Aorta (tissue), 5 donors: Measurements from ENCODE around the gene CEP85. TPM values are rescaled to one million over a fixed set of nuclear protein-coding genes. Genes with fewer than 3 reads are reported as not detected.

Experiments
- ATAC-seq: fragments of 200-7000 bp; cut with Tn5 transposase; one replicate; pipeline ENCODE4 v1.9.1; 2022; ENCODE audit warnings: moderate library complexity; ENCODE audit not compliant: low FRiP score
- DNase-seq, 2 donors: peaks; one replicate each; pipeline ENCODE4 v3.0.0-alpha.2; 2020
- H3K27ac ChIP-seq, 2 donors: one replicate each; pipeline ENCODE4 v1.5.1; 2013; ENCODE audit warnings: low read length in 2 of 2, mild to moderate bottlenecking in 2 of 2, moderate library complexity in 2 of 2, control low read depth in 1 of 2, inconsistent platforms in 1 of 2, low read depth in 1 of 2
- H3K27me3 ChIP-seq, 2 donors: one replicate each; pipeline ENCODE4 v1.6.1; 2013; ENCODE audit warnings: control low read depth in 1 of 2, low read length in 1 of 2, mild to moderate bottlenecking in 1 of 2, moderate library complexity in 1 of 2; ENCODE audit not compliant: insufficient read depth in 2 of 2, control insufficient read depth in 1 of 2
- H3K36me3 ChIP-seq, 2 donors: one replicate each; pipeline ENCODE4 v1.6.1; 2013; ENCODE audit warnings: control low read depth in 1 of 2, low read length in 1 of 2, mild to moderate bottlenecking in 1 of 2; ENCODE audit not compliant: insufficient read depth in 2 of 2, control insufficient read depth in 1 of 2
- H3K4me1 ChIP-seq, 2 donors: one replicate each; pipeline ENCODE4 v1.6.1; 2013; ENCODE audit warnings: low read length in 2 of 2, control low read depth in 1 of 2, mild to moderate bottlenecking in 1 of 2, moderate library complexity in 1 of 2; ENCODE audit not compliant: insufficient read depth in 2 of 2, control insufficient read depth in 1 of 2
- H3K4me3 ChIP-seq, 2 donors: one replicate each; pipeline ENCODE4 v1.5.1; 2013; ENCODE audit warnings: low read length in 2 of 2, control low read depth in 1 of 2, mild to moderate bottlenecking in 1 of 2
- H3K9me3 ChIP-seq: one replicate; pipeline ENCODE4 v1.6.1; 2013; ENCODE audit warnings: mild to moderate bottlenecking, low read length; ENCODE audit not compliant: control insufficient read depth
- WGBS, 2 donors: extraction: QIAGEN DNeasy Blood & Tissue Kit; methylation state at CpG; one replicate each; pipeline ENCODE4 v1.1.7; 2013; 5-methylcytosine and 5-hydroxymethylcytosine counted together
- intact Hi-C, 2 donors: fragments of 100-400 bp; cut with DNase I; formaldehyde crosslinking; loops; one replicate each; pipeline versions ENCODE4 v1.14.2 to v1.15.0; 2022
- polyA plus RNA-seq, 2 donors: library from polyadenylated mRNA; stranded (reverse); fragments of 200-250 nt; gene quantifications; one replicate each; pipeline ENCODE4 v1.2.3, GENCODE V29; 2013
- total RNA-seq, 2 donors: library from RNA; stranded (reverse); fragmentation: NEBNext Ultra II Directional; extraction: Animal tissue kit (Norgen Biotek cat#: 25700); gene quantifications; one replicate each; pipeline ENCODE4 v1.2.1, GENCODE V29; 2021
- donor health status: healthy with polysubstance abuse.
- donor health status: Bipolar disorder and iron deficiency.
- donor health status: DM: no; HTN: no; CAD: no.
- donor health status: DM: no; HTN: no; CAD: no.
- donor health status: DM: yes; HTN: yes; CAD: no.

Gene CEP85
- total and polyA plus RNA-seq, 4 donors: 0.74 to 5.9 (median 2.4) TPM

GRCh38 chr1:26269198-26269550 lies 35.2 kb downstream of the CEP85 start:
- no peak for DNase-seq
- no peaks in the 10 kb centered on the region for H3K4me1 ChIP-seq
- H3K36me3 ChIP-seq: no peaks in the 10 kb centered on the region
- ATAC-seq: no peak
- intact Hi-C loops: no loop called here
- 98 to 99% methylated on average over 4 of the region's 4 CpGs for WGBS, 2 donors
- H3K9me3 ChIP-seq: no peaks in the 10 kb centered on the region
- no peaks in the 10 kb centered on the region for H3K27me3 ChIP-seq
- no peak overlapping the region for H3K4me3 ChIP-seq
- no peak overlapping the region for H3K27ac ChIP-seq

GRCh38 chr1:26274801-26275425 lies 40.9 kb downstream of the CEP85 start:
- 88 to 91% methylated on average over 11 of the region's 11 CpGs for WGBS, 2 donors
- no peaks in the 10 kb centered on the region for H3K36me3 ChIP-seq
- DNase-seq: peak in 1 of 2 donors; percentile 72
- H3K9me3 ChIP-seq: no peaks in the 10 kb centered on the region
- intact Hi-C loops: loop anchor here (1.0 kb wide), 2 partner anchors 46 to 47 kb away; no protein-coding TSS in a partner anchor
- H3K27me3 ChIP-seq: no peaks in the 10 kb centered on the region
- no peak for ATAC-seq
- no peak overlapping the region for H3K4me3 ChIP-seq
- H3K4me1 ChIP-seq: no peaks in the 10 kb centered on the region
- H3K27ac ChIP-seq: no peak overlapping the region

- WGBS, 2 donors: 33% methylated on average over 3 of the region's 3 CpGs
- H3K4me3 ChIP-seq: no peak overlapping the region
- no peaks in the 10 kb centered on the region for H3K36me3 ChIP-seq
- H3K27ac ChIP-seq: no peak overlapping the region
- intact Hi-C loops: loop anchor here (1.0 kb wide), 2 partner anchors 45 to 46 kb away; no protein-coding TSS in a partner anchor
- H3K9me3 ChIP-seq: no peaks in the 10 kb centered on the region
- H3K4me1 ChIP-seq: no peaks in the 10 kb centered on the region
- ATAC-seq (peak; percentile 84), DNase-seq (peak; percentile 91 to 92)
- no peaks in the 10 kb centered on the region for H3K27me3 ChIP-seq
Measured at GRCh38 chr1:26275580-26276431, 41.8 kb downstream of the CEP85 start.

GRCh38 chr1:26276432-26276838 lies 42.4 kb downstream of the CEP85 start:
- Histone ChIP-seq H3K9me3 (no peaks in the 10 kb centered on the region), H3K27me3 (no peaks in the 10 kb centered on the region), H3K4me1 (no peaks in the 10 kb centered on the region), H3K4me3 (no peak overlapping the region), H3K36me3 (no peaks in the 10 kb centered on the region), H3K27ac (no peak overlapping the region)
- ATAC-seq: no peak
- intact Hi-C loops: no loop called here
- 84 to 86% methylated on average over 2 of the region's 2 CpGs for WGBS, 2 donors
- no peak for DNase-seq

GRCh38 chr1:26277261-26277661 lies 43.3 kb downstream of the CEP85 start:
- intact Hi-C loops: no loop called here

GRCh38 chr1:26277719-26278118 lies 43.7 kb downstream of the CEP85 start:
- Histone ChIP-seq H3K36me3 (no peaks in the 10 kb centered on the region), H3K4me3 (no peak overlapping the region), H3K27me3 (no peaks in the 10 kb centered on the region), H3K4me1 (no peaks in the 10 kb centered on the region), H3K9me3 (no peaks in the 10 kb centered on the region), H3K27ac (peak overlapping the region; percentile 13 to 17)
- ATAC-seq: no peak
- DNase-seq: no peak
- WGBS, 2 donors: 57 to 76% methylated on average over 1 of the region's 1 CpG
- intact Hi-C loops: no loop called here

More at GRCh38 chr1:26277261-26277661, 43.3 kb downstream of the CEP85 start:
- H3K27ac ChIP-seq: no peak overlapping the region
- no peak for ATAC-seq
- H3K27me3 ChIP-seq: no peaks in the 10 kb centered on the region
- WGBS, 2 donors: 85 to 92% methylated on average over 3 of the region's 3 CpGs
- H3K9me3 ChIP-seq: no peaks in the 10 kb centered on the region
- H3K4me1 ChIP-seq: no peaks in the 10 kb centered on the region
- DNase-seq: no peak
- no peaks in the 10 kb centered on the region for H3K36me3 ChIP-seq
- no peak overlapping the region for H3K4me3 ChIP-seq

GRCh38 chr1:26278303-26278702 lies 44.3 kb downstream of the CEP85 start:
- WGBS, 2 donors: 14 to 21% methylated on average over 4 of the region's 4 CpGs

GRCh38 chr1:26278724-26279455 lies 44.9 kb downstream of the CEP85 start:
- ATAC-seq (no peak), DNase-seq (peak; percentile 76 to 78)
- Histone ChIP-seq H3K4me3 (peak overlapping the region in 1 of 2 donors; percentile 57), H3K27me3 (no peaks in the 10 kb centered on the region), H3K9me3 (no peaks in the 10 kb centered on the region), H3K27ac (peak overlapping the region; percentile 23 to 84), H3K4me1 (no peaks in the 10 kb centered on the region), H3K36me3 (no peaks in the 10 kb centered on the region)
- 44% methylated on average over 9 of the region's 9 CpGs for WGBS, 2 donors
- intact Hi-C loops: no loop called here

More at GRCh38 chr1:26278303-26278702, 44.3 kb downstream of the CEP85 start:
- H3K4me3 ChIP-seq: no peak overlapping the region
- ATAC-seq (peak; percentile 20), DNase-seq (peak; percentile 86 to 92)
- H3K27ac ChIP-seq: peak overlapping the region in 1 of 2 donors; percentile 13
- no peaks in the 10 kb centered on the region for H3K9me3 ChIP-seq
- H3K27me3 ChIP-seq: no peaks in the 10 kb centered on the region
- intact Hi-C loops: no loop called here
- no peaks in the 10 kb centered on the region for H3K36me3 ChIP-seq
- H3K4me1 ChIP-seq: no peaks in the 10 kb centered on the region
